ENCODE results near the gene LRRC17.

DNA sequence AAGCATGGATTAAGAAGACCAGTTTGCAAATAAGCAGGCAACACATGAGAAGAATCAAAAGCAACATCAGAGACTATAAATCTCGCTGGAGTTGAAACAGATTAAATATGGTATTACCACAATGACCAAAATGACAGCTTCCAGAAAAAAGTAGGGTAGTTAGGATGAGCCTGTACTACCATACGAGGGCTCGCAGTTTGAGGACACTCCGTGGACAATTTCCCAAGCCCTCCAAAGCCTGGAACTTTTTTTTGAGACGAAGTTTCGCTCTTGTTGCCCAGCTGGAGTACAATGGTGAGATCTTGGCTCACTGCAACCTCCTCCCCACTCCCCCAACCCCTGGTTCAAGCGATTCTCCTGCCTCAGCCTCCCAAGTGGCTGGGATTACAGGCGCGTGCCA is 1.0 kb downstream of the LRRC17 start:
- TF ChIP-seq, protein P1, sequence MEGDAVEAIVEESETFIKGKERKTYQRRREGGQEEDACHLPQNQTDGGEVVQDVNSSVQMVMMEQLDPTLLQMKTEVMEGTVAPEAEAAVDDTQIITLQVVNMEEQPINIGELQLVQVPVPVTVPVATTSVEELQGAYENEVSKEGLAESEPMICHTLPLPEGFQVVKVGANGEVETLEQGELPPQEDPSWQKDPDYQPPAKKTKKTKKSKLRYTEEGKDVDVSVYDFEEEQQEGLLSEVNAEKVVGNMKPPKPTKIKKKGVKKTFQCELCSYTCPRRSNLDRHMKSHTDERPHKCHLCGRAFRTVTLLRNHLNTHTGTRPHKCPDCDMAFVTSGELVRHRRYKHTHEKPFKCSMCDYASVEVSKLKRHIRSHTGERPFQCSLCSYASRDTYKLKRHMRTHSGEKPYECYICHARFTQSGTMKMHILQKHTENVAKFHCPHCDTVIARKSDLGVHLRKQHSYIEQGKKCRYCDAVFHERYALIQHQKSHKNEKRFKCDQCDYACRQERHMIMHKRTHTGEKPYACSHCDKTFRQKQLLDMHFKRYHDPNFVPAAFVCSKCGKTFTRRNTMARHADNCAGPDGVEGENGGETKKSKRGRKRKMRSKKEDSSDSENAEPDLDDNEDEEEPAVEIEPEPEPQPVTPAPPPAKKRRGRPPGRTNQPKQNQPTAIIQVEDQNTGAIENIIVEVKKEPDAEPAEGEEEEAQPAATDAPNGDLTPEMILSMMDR (IDR thresholded peaks at IDR 0.05): no peak
- TF ChIP-seq POLR2A (IDR thresholded peaks at IDR 0.05): no peak

All from adrenal gland (tissue), 5 donors.